Measurements from ENCODE around the gene PRMT7.

The PRMT7 gene

GRCh38 chr16:68310437-68310773 lies 414 bp upstream of the PRMT7 start:
- no peak for DNase-seq (ENCODE audit: extremely low spot score)
- POLR2A ChIA-PET: interaction anchor here (0.6 to 1.5 kb wide), 12 partner anchors 10 to 226 kb away, joined by 3 to 7 read pairs (median 4); partner anchors contain the start of gene SLC7A6
- no peak for TF ChIP-seq CTCF (IDR thresholded peaks at IDR 0.05; ENCODE audit: control extremely low read depth, extremely low read depth, low read depth, missing control alignments)
- CTCF ChIA-PET: interaction anchor here (0.6 to 2.4 kb wide), 13 partner anchors 9 to 70 kb away, joined by 3 to 41 read pairs (median 5); partner anchors contain the start of genes PLA2G15 and SLC7A6

DNA sequence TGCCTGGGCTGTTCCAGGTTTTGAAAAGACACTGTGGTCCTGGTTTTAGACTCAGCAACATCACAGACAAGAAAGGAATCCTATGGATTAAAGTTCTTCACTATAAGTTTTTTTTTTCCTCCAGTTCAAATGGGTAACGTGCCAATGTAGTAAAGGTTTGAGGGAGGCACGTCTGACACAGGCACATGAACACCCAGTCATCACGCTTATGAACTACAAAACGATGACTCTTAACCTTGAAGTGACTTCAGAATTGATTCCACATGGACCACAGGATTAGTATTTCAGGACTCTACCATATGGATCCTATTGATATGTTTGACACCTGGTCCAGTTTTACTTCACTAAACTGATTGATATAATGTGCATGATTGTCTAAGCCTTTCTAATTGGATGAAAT lies 2.3 kb downstream of the PRMT7 start:
- ChIA-PET CTCF (no interaction called here), POLR2A (no interaction called here)
- DNase-seq (ENCODE audit: extremely low spot score): no peak
- no peak for TF ChIP-seq CTCF (IDR thresholded peaks at IDR 0.05; ENCODE audit: control extremely low read depth, extremely low read depth, low read depth, missing control alignments)

DNA sequence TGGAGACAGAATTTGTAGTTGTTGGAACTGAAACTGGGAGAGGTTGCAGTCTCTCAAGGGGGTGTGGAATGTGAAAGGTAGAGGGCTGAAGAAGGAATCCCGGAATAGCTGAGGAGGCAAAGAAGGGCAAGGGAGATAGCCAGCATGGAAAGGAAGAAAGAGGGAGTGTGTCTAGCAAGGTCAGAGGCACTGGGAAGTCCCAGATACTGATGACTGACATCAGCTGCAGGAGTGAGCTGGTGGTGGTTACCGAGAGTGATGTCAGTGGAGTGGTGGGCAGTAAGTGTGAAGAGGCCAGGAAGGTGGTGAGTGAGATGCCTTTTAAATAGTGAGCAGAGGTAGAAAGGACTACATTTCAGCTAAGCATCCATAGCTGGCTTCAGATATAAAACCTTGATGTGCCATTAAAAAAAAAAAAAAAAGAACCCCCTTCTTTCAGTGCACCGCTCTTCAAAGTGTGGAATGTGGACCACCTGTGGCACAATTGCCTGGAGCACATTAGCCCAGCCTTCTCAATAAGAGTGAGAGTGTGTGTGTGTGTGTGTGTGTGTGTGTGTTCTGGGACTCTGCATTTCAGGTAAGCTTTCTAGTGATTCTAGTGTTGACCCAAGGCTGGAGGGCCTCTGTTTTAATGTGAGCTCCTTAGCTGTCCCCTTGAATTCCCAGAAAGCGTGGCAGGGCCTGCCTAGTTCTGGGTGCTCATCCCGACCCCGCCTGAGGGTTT lies 8.5 kb downstream of the PRMT7 start:
- TF ChIP-seq CTCF (IDR thresholded peaks at IDR 0.05; ENCODE audit: control extremely low read depth, extremely low read depth, low read depth, missing control alignments): no peak
- CTCF ChIA-PET: interaction anchor here (0.8 to 31.6 kb wide), 6 partner anchors 9 to 62 kb away, joined by 3 to 619 read pairs (median 4); partner anchors contain the start of genes PRMT7, SLC7A6 and SLC7A6OS
- POLR2A ChIA-PET: interaction anchor here (0.6 to 0.7 kb wide), 2 partner anchors 218 to 575 kb away, joined by 3 read pairs; no protein-coding TSS in a partner anchor
- DNase-seq (ENCODE audit: extremely low spot score): peak; percentile 77

DNA sequence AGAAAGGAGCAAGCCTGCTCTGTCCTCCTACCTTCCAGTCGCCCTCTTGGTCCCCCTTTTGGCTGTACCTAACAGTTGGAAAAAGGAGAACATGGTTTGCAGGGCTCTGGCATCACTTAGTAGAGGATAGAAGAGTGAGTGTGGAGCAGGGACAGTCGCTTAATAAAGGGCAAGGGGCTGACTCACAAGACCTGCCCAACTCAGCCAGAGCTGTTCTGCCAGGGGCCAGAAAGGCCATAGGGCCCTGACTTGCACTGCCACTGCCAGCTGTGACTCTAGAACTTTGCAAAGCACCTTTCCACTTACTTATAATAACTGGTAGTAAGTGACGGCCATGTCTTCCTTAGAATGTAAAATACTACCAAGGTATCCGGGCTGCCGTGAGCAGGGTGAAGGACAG lies 13.5 kb downstream of the PRMT7 start:
- ChIA-PET POLR2A (no interaction called here), CTCF (interaction anchor here (1.2 to 31.6 kb wide), 3 partner anchors 14 to 94 kb away, joined by 3 to 619 read pairs (median 6); partner anchors contain the start of gene SLC7A6)
- DNase-seq (ENCODE audit: extremely low spot score): no peak
- no peak for TF ChIP-seq CTCF (IDR thresholded peaks at IDR 0.05; ENCODE audit: control extremely low read depth, extremely low read depth, low read depth, missing control alignments)

DNA sequence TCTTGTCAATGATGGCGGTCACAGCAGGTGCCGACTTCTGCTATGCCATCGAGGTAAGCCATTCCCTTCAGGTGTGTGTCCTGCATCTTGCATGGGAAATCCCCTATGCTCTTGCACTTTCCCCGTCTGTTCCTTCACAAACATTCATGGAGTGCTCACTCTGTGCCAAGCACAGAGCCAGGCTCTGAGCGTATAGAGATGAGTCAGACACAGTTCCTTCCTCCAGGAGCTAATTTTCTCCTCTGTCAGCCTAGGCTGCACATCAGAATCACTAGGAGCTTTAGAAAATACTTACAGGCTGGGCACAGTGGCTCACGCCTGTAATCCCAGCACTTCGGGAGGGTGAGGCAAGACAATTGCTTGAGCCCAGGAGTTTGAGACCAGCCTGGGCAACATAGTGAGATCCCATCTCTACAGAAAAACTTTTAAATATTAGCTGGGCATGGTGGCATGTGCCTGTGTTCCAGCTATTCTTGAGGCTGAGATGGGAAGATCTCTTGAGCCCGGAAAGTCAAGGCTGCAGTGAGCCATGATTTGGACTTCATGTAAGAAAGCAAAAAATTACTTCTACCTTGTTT lies 14.1 kb downstream of the PRMT7 start:
- DNase-seq (ENCODE audit: extremely low spot score): no peak
- TF ChIP-seq CTCF (IDR thresholded peaks at IDR 0.05; ENCODE audit: control extremely low read depth, extremely low read depth, low read depth, missing control alignments): no peak
- CTCF ChIA-PET: interaction anchor here (1.2 to 31.6 kb wide), 3 partner anchors 13 to 95 kb away, joined by 3 to 619 read pairs (median 6); partner anchors contain the start of gene SLC7A6
- POLR2A ChIA-PET: no interaction called here

- POLR2A ChIA-PET: no interaction called here
- DNase-seq (ENCODE audit: extremely low spot score): peak; percentile 86
- TF ChIP-seq CTCF (IDR thresholded peaks at IDR 0.05; ENCODE audit: control extremely low read depth, extremely low read depth, low read depth, missing control alignments): peak; percentile 90
- CTCF ChIA-PET: interaction anchor here (0.6 to 31.6 kb wide), 36 partner anchors 9 to 305 kb away, joined by 3 to 619 read pairs (median 6); partner anchors contain the start of genes DDX28, DUS2, NFATC3 and PLA2G15
These were observed 17.5 kb downstream of the PRMT7 start for GRCh38 chr16:68328151-68328859.

Measured in GM10248 (cell line).